ENCODE data around the gene FOXF1.

Gene FOXF1

GRCh38 chr16:86505185-86505898 is 5.0 kb upstream of the FOXF1 start:
- no peak for DNase-seq

GRCh38 chr16:86505899-86506864 is 4.1 kb upstream of the FOXF1 start:
- DNase-seq = no peak

- no peak for DNase-seq
These were observed 2.9 kb upstream of the FOXF1 start for GRCh38 chr16:86507173-86508027.

- no peak for DNase-seq
These were observed 2.0 kb upstream of the FOXF1 start for GRCh38 chr16:86508028-86508946.

- no peak for DNase-seq
These were observed 1.2 kb upstream of the FOXF1 start for GRCh38 chr16:86508947-86509758.

GRCh38 chr16:86509759-86510464 is 415 bp upstream of the FOXF1 start:
- DNase-seq = no peak

- no peak for DNase-seq
These were observed 1.2 kb downstream of the FOXF1 start for GRCh38 chr16:86511317-86512161.

- DNase-seq = no peak
These were observed 2.1 kb downstream of the FOXF1 start for GRCh38 chr16:86512301-86512859.

GRCh38 chr16:86512860-86513470 is 2.6 kb downstream of the FOXF1 start:
- no peak for DNase-seq

- DNase-seq = no peak
These were observed 3.3 kb downstream of the FOXF1 start for GRCh38 chr16:86513471-86514277.

GRCh38 chr16:86514481-86515376 is 4.4 kb downstream of the FOXF1 start:
- DNase-seq = no peak

GRCh38 chr16:86515413-86515776 is 5.1 kb downstream of the FOXF1 start:
- DNase-seq = no peak

- no peak for DNase-seq
These were observed 5.7 kb downstream of the FOXF1 start for GRCh38 chr16:86515777-86516622.

GRCh38 chr16:86516623-86517003 is 6.3 kb downstream of the FOXF1 start:
- no peak for DNase-seq

GRCh38 chr16:86517033-86517432 is 6.7 kb downstream of the FOXF1 start:
- no peak for DNase-seq

Measured in midbrain (tissue), 1 donor.